22Rv1 (cell line): Measurements from ENCODE around the gene EFCAB8.

Source experiments
- ZFX ChIP-seq: fragments of 450-650 bp; IDR thresholded peaks from 2 replicates; pipeline ENCODE4 v1.6.1; 2017; ENCODE audit warnings: antibody characterized with exemption, borderline replicate concordance
- TF ChIP-seq, protein P1 (sequence below): fragments of 450-650 bp; IDR thresholded peaks from 2 replicates; pipeline ENCODE4 v1.5.1; 2017; ENCODE audit warnings: mild to moderate bottlenecking

DNA sequence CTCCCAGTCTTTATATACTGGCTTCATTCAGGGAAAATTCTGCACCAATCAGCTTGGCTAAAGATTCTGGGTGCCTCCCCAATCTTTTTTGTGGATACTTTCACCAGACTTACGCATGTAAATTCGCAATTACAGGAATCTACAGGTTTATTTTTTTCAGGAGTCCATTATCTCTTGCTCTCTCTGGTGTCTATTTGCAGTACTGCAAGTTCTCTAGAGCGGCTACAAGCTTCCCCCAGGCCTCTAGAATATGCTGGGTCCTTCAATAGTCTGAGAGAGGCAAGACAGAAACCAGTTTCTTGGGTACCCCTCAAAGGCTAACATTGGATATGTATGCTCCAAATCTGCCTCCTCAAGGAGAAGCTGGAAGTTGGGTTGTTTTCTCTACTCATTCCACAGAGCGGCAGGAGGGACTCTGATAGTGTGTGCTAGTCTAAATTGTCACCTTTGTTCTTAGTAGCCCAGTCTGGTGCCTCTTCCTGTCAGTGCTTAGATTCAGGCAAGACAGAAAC is 87.0 kb downstream of the EFCAB8 start:
- TF ChIP-seq, protein P1, sequence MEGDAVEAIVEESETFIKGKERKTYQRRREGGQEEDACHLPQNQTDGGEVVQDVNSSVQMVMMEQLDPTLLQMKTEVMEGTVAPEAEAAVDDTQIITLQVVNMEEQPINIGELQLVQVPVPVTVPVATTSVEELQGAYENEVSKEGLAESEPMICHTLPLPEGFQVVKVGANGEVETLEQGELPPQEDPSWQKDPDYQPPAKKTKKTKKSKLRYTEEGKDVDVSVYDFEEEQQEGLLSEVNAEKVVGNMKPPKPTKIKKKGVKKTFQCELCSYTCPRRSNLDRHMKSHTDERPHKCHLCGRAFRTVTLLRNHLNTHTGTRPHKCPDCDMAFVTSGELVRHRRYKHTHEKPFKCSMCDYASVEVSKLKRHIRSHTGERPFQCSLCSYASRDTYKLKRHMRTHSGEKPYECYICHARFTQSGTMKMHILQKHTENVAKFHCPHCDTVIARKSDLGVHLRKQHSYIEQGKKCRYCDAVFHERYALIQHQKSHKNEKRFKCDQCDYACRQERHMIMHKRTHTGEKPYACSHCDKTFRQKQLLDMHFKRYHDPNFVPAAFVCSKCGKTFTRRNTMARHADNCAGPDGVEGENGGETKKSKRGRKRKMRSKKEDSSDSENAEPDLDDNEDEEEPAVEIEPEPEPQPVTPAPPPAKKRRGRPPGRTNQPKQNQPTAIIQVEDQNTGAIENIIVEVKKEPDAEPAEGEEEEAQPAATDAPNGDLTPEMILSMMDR, result peak; percentile 68
- TF ChIP-seq ZFX, result no peak
